WTC11 (cell line): Measurements from ENCODE around the gene ASB5. TPM values are rescaled to one million over a fixed set of nuclear protein-coding genes. Genes with fewer than 3 reads are reported as not detected.

Source experiments
- ATAC-seq: fragments of 200-7000 bp; cut with Tn5 transposase; 2 replicates; pipeline ENCODE4 v1.10.0; 2021; ENCODE audit warnings: mild to moderate bottlenecking, moderate library complexity
- CTCF ChIA-PET: fragments of 300-600 bp; sonication (Branson Sonifier 250); formaldehyde crosslinking; loops from one replicate; lab custom pipeline; 2021; ENCODE audit warnings: antibody characterized with exemption; lab: Charles Lee
- POLR2A ChIA-PET: fragments of 350-600 bp; sonication (Branson Sonifier 250); formaldehyde crosslinking; loops from one replicate; lab custom pipeline; 2021; ENCODE audit warnings: antibody characterized with exemption; lab: Charles Lee
- DNase-seq: peaks from one replicate; pipeline ENCODE4 v3.0.0; 2021; ENCODE audit warnings: low spot score
- H3K27ac Mint-ChIP-seq: 2 replicates; pipeline ENCODE4 v1.8.0; 2021; ENCODE audit warnings: mixed read lengths
- H3K27me3 Mint-ChIP-seq: 2 replicates; pipeline ENCODE4 v1.8.0; 2021; ENCODE audit warnings: low read depth, mild to moderate bottlenecking, moderate library complexity, mixed read lengths
- H3K36me3 Mint-ChIP-seq: 2 replicates; pipeline ENCODE4 v1.8.0; 2021; ENCODE audit warnings: mixed read lengths
- H3K4me1 Mint-ChIP-seq: 2 replicates; pipeline ENCODE4 v1.8.0; 2022; ENCODE audit warnings: mixed read lengths
- H3K4me3 Mint-ChIP-seq: 2 replicates; pipeline ENCODE4 v1.8.0; 2021; ENCODE audit warnings: mild to moderate bottlenecking, moderate library complexity, mixed read lengths
- H3K9me3 Mint-ChIP-seq: 2 replicates; pipeline ENCODE4 v1.8.0; 2021; ENCODE audit warnings: mixed read lengths
- ATF6 ChIP-seq: sonication (generic); formaldehyde crosslinking; IDR thresholded peaks from 2 replicates; pipeline ENCODE4 v1.8.1; 2023; ENCODE audit warnings: mild to moderate bottlenecking, missing genetic modification reagents
- CTCF ChIP-seq: fragments of 200-600 bp; IDR thresholded peaks from 2 replicates; pipeline ENCODE4 v1.8.0; 2022; ENCODE audit warnings: antibody characterized with exemption
- ELF4 ChIP-seq: sonication (generic); formaldehyde crosslinking; IDR thresholded peaks from 2 replicates; pipeline ENCODE4 v1.8.1; 2022; ENCODE audit warnings: low read depth, mild to moderate bottlenecking, moderate library complexity, missing genetic modification reagents
- ERG ChIP-seq: fragments of 250-450 bp; sonication (Bioruptor Pico); IDR thresholded peaks from 2 replicates; pipeline ENCODE4 v1.8.0; 2021; ENCODE audit warnings: mild to moderate bottlenecking
- ESRRA ChIP-seq: sonication (generic); formaldehyde crosslinking; IDR thresholded peaks from 2 replicates; pipeline ENCODE4 v1.8.1; 2022; ENCODE audit warnings: mild to moderate bottlenecking, missing genetic modification reagents, borderline replicate concordance
- FOXK1 ChIP-seq: sonication (generic); formaldehyde crosslinking; IDR thresholded peaks from 2 replicates; pipeline ENCODE4 v1.8.0; 2022; ENCODE audit warnings: mild to moderate bottlenecking, moderate library complexity, missing genetic modification reagents
- FOXP1 ChIP-seq: sonication (generic); formaldehyde crosslinking; IDR thresholded peaks from 2 replicates; pipeline ENCODE4 v1.8.0; 2022; ENCODE audit warnings: missing genetic modification reagents, mild to moderate bottlenecking, moderate library complexity, borderline replicate concordance
- IRF1 ChIP-seq: sonication (generic); formaldehyde crosslinking; IDR thresholded peaks from 2 replicates; pipeline ENCODE4 v1.8.0; 2023; ENCODE audit warnings: missing genetic modification reagents
- IRF2 ChIP-seq: sonication (generic); formaldehyde crosslinking; IDR thresholded peaks from 2 replicates; pipeline ENCODE4 v1.8.0; 2022; ENCODE audit warnings: low read depth, missing genetic modification reagents, borderline replicate concordance
- KAT7 ChIP-seq: sonication (generic); formaldehyde crosslinking; IDR thresholded peaks from 2 replicates; pipeline ENCODE4 v1.8.1; 2023; ENCODE audit warnings: missing genetic modification reagents, mild to moderate bottlenecking, borderline replicate concordance
- MAX ChIP-seq: sonication (generic); formaldehyde crosslinking; IDR thresholded peaks from 2 replicates; pipeline ENCODE4 v1.8.0; 2022; ENCODE audit warnings: mild to moderate bottlenecking, missing genetic modification reagents
- MLX ChIP-seq: sonication (generic); formaldehyde crosslinking; IDR thresholded peaks from 2 replicates; pipeline ENCODE4 v1.8.1; 2023; ENCODE audit warnings: mild to moderate bottlenecking, missing genetic modification reagents, moderate library complexity
- NFYB ChIP-seq: sonication (generic); formaldehyde crosslinking; conservative IDR thresholded peaks from 2 replicates; pipeline ENCODE4 v1.8.0; 2022; ENCODE audit warnings: low read depth, missing genetic modification reagents
- OVOL2 ChIP-seq: fragments of 250-450 bp; sonication (Bioruptor Pico); IDR thresholded peaks from 2 replicates; pipeline ENCODE4 v1.9.0; 2021; ENCODE audit warnings: mild to moderate bottlenecking, borderline replicate concordance
- PRDM15 ChIP-seq: sonication (generic); formaldehyde crosslinking; IDR thresholded peaks from 2 replicates; pipeline ENCODE4 v1.8.0; 2022; ENCODE audit warnings: missing genetic modification reagents
- PRRX2 ChIP-seq: fragments of 250-450 bp; sonication (Bioruptor Pico); IDR thresholded peaks from 2 replicates; pipeline ENCODE4 v1.8.0; 2021; ENCODE audit warnings: mild to moderate bottlenecking
- SP1 ChIP-seq: sonication (generic); formaldehyde crosslinking; conservative IDR thresholded peaks from 2 replicates; pipeline ENCODE4 v1.8.1; 2022; ENCODE audit warnings: missing genetic modification reagents
- TEAD4 ChIP-seq: sonication (generic); formaldehyde crosslinking; IDR thresholded peaks from 2 replicates; pipeline ENCODE4 v1.8.0; 2022; ENCODE audit warnings: mild to moderate bottlenecking, missing genetic modification reagents
- ZNF121 ChIP-seq: sonication (generic); formaldehyde crosslinking; IDR thresholded peaks from 2 replicates; pipeline ENCODE4 v1.8.0; 2023; ENCODE audit warnings: missing genetic modification reagents
- ZNF138 ChIP-seq: sonication (generic); formaldehyde crosslinking; conservative IDR thresholded peaks from 2 replicates; pipeline ENCODE4 v1.8.1; 2022; ENCODE audit warnings: mild to moderate bottlenecking, moderate library complexity, missing genetic modification reagents
- ZNF232 ChIP-seq: sonication (generic); formaldehyde crosslinking; IDR thresholded peaks from 2 replicates; pipeline ENCODE4 v1.8.0; 2022; ENCODE audit warnings: mild to moderate bottlenecking, missing genetic modification reagents
- ZNF317 ChIP-seq: sonication (generic); formaldehyde crosslinking; IDR thresholded peaks from 2 replicates; pipeline ENCODE4 v1.8.1; 2023; ENCODE audit warnings: low read depth, mild to moderate bottlenecking, moderate library complexity, missing genetic modification reagents, borderline replicate concordance
- ZNF396 ChIP-seq: fragments of 250-450 bp; sonication (Bioruptor Pico); IDR thresholded peaks from 2 replicates; pipeline ENCODE4 v1.8.0; 2021; ENCODE audit warnings: mild to moderate bottlenecking, moderate library complexity, borderline replicate concordance
- ZNF512 ChIP-seq: sonication (generic); formaldehyde crosslinking; IDR thresholded peaks from 2 replicates; pipeline ENCODE4 v1.8.1; 2022; ENCODE audit warnings: missing genetic modification reagents, borderline replicate concordance
- total RNA-seq: library from RNA; stranded (reverse); gene quantifications from 3 replicates; pipeline ENCODE4 v1.2.3, GENCODE V29; 2021

The ASB5 gene
- total RNA-seq, 1 experiment from 2014 or later: not detected

GRCh38 chr4:176195184-176195978, 73.6 kb downstream of the ASB5 start, which contains the start of gene SPATA4:
Gene SPATA4, minus strand, starts transcription at chr4:176195585. Its CDS starts 23 bp downstream, at chr4:176195562.
- Mint-ChIP-seq H3K4me3 (peak within 1 kb of the TSS; percentile 87), H3K9me3 (peaks cover 2% of the 10 kb centered on the region), H3K27me3 (no peaks in the 10 kb centered on the region), H3K27ac (peak within 1 kb of the TSS; percentile 95), H3K36me3 (no peaks in the 10 kb centered on the region), H3K4me1 (peaks cover 41% of the 10 kb centered on the region)
- peak; percentile 95 for ATAC-seq
- DNase-seq: peak; percentile 95
- ChIA-PET CTCF (interaction anchor here (0.9 kb wide), 2 partner anchors 46 to 82 kb away, joined by 3 to 4 read pairs; no protein-coding TSS in a partner anchor), POLR2A (no interaction called here)
- TF ChIP-seq ESRRA (CRISPR knock-in tag) (no peak), FOXK1 (peak; percentile 77), OVOL2 (CRISPR knock-in tag) (no peak), ZNF396 (CRISPR knock-in tag) (no peak), IRF1 (CRISPR knock-in tag) (no peak), PRDM15 (CRISPR knock-in tag) (no peak), ZNF317 (CRISPR knock-in tag) (no peak), ZNF512 (no peak), ZNF121 (CRISPR knock-in tag) (no peak), TEAD4 (CRISPR knock-in tag) (no peak), IRF2 (CRISPR knock-in tag) (no peak), FOXP1 (CRISPR knock-in tag) (no peak), NFYB (CRISPR knock-in tag) (no peak), ELF4 (CRISPR knock-in tag) (no peak), CTCF (no peak), MLX (no peak), ATF6 (no peak), PRRX2 (CRISPR knock-in tag) (no peak), ZNF138 (no peak), MAX (CRISPR knock-in tag) (peak; percentile 52; the same call in 1 of the 2 replicates), ERG (CRISPR knock-in tag) (no peak), ZNF232 (CRISPR knock-in tag) (no peak), SP1 (CRISPR knock-in tag) (no peak; the same call in 1 of the 2 replicates), KAT7 (CRISPR knock-in tag) (no peak)
